Breast epithelium (tissue), 4 donors: ENCODE measurements around the gene EXOSC7. TPM values are rescaled to one million over a fixed set of nuclear protein-coding genes. Genes with fewer than 3 reads are reported as not detected.

ENCODE experiments used
- DNase-seq, 2 donors: peaks; one replicate each; pipeline ENCODE4 v3.0.0-alpha.2; 2019; ENCODE audit warnings: low spot score in 2 of 2
- H3K27ac ChIP-seq, 2 donors: fragments of 200-600 bp; sonication (generic) in 1 of 2; one replicate each; pipeline ENCODE4 v1.5.1; 2016 to 2019; ENCODE audit warnings: mild to moderate bottlenecking in 1 of 2
- H3K27me3 ChIP-seq, 2 donors: fragments of 200-600 bp; sonication (generic) in 1 of 2; one replicate each; pipeline versions ENCODE4 v1.5.1 to v1.6.0; 2017 to 2019; ENCODE audit warnings: control low read depth in 1 of 2, mild to moderate bottlenecking in 1 of 2
- H3K36me3 ChIP-seq: fragments of 200-600 bp; one replicate; pipeline ENCODE4 v1.5.1; 2019
- H3K4me1 ChIP-seq, 2 donors: fragments of 200-600 bp; sonication (generic); one replicate each; pipeline ENCODE4 v1.5.1; 2016 to 2019; ENCODE audit warnings: control low read depth in 1 of 2
- H3K4me3 ChIP-seq, 3 donors: fragments of 200-600 bp; sonication (generic); 1 replicate in 2 of 3; 2 replicates in 1 of 3; pipeline ENCODE4 v1.5.1; 2016 to 2019; ENCODE audit warnings: mild to moderate bottlenecking in 3 of 3, moderate library complexity in 2 of 3
- H3K9me3 ChIP-seq, 2 donors: fragments of 200-600 bp; sonication (generic) in 1 of 2; one replicate each; pipeline ENCODE4 v1.5.1; 2016 to 2019; ENCODE audit warnings: control low read depth in 1 of 2
- POLR2A ChIP-seq: fragments of 450-650 bp; IDR thresholded peaks from one replicate; pipeline ENCODE4 v1.6.1; 2016; ENCODE audit warnings: antibody characterized with exemption, mild to moderate bottlenecking, moderate library complexity
- POLR2AphosphoS5 ChIP-seq, 3 donors: sonication (generic); formaldehyde crosslinking; IDR thresholded peaks; one replicate each; pipeline ENCODE4 v1.6.1; 2017; ENCODE audit warnings: antibody characterized with exemption in 3 of 3
- intact Hi-C: fragments of 100-400 bp; cut with DNase I; formaldehyde crosslinking; loops from one replicate; pipeline ENCODE4 v1.15.1; 2023; ENCODE audit warnings: low total_unique reads
- total RNA-seq, 3 donors: library from RNA; depleted of rRNA; stranded (reverse); fragments of >200 nt; gene quantifications; one replicate each; pipeline ENCODE4 v1.1.0, GENCODE V29; 2016
- TF ChIP-seq, protein P1 (sequence below), 3 donors: fragments of 450-650 bp; IDR thresholded peaks; one replicate each; pipeline ENCODE4 v1.5.1; 2016 to 2017; ENCODE audit warnings: antibody characterized with exemption in 3 of 3, mild to moderate bottlenecking in 3 of 3, moderate library complexity in 3 of 3

The EXOSC7 gene
- total RNA-seq, 3 donors from 2014 or later: 39.0 to 54.9 (median 43.0) TPM

DNA sequence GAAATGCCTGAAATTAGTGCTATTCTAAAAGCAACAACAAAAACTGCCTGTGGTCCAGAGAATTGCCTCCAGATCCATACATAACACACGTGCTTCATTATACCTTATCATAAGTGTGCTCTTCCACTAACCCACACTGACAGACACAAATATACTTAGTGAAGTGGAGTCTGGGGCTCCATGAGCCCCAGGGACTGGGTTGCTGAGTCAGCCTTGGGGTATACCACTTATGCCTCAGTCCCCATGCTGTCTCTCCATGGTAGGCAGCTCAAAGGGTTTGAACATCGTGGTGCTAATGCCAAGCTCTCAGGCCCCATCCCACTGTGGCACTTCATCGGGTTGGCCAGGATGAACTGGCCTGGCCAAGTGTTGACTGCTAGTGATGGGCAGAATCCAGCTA lies 10.9 kb upstream of the EXOSC7 start:
- no peaks in the 10 kb centered on the region for H3K36me3 ChIP-seq
- no peaks in the 10 kb centered on the region for H3K9me3 ChIP-seq
- H3K27ac ChIP-seq: no peak overlapping the region
- H3K27me3 ChIP-seq: no peaks in the 10 kb centered on the region
- intact Hi-C loops: no loop called here
- no peak for DNase-seq
- TF ChIP-seq, protein P1, sequence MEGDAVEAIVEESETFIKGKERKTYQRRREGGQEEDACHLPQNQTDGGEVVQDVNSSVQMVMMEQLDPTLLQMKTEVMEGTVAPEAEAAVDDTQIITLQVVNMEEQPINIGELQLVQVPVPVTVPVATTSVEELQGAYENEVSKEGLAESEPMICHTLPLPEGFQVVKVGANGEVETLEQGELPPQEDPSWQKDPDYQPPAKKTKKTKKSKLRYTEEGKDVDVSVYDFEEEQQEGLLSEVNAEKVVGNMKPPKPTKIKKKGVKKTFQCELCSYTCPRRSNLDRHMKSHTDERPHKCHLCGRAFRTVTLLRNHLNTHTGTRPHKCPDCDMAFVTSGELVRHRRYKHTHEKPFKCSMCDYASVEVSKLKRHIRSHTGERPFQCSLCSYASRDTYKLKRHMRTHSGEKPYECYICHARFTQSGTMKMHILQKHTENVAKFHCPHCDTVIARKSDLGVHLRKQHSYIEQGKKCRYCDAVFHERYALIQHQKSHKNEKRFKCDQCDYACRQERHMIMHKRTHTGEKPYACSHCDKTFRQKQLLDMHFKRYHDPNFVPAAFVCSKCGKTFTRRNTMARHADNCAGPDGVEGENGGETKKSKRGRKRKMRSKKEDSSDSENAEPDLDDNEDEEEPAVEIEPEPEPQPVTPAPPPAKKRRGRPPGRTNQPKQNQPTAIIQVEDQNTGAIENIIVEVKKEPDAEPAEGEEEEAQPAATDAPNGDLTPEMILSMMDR (IDR thresholded peaks at IDR 0.05): no peak
- TF ChIP-seq POLR2AphosphoS5 (IDR thresholded peaks at IDR 0.05): no peak
- TF ChIP-seq POLR2A: no peak
- H3K4me1 ChIP-seq: peaks cover 0 to 7% of the 10 kb centered on the region in 2 donors
- H3K4me3 ChIP-seq: no peak overlapping the region

DNA sequence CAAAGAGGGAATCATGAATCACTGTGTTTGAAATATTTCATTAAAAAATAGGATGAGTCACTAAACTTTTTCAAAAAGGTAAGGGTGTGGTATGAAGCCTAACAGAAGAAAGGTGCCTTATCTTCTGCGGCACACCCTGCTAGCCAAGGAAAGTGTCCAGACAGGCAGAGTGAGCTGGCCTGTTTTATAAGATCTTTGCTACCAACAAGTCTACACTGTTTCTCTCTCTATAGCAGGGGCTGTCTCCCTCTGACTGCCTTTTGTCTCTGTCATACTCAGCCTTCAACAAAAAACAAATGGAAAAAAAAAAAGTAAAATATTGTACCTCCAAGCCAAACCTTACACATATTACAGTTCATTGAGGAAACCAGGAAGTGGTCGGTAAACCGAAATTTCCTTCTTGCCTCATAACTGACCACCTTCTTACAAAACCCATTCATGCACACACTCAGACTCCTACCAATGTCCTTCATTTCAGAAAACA lies 9.2 kb upstream of the EXOSC7 start:
- no peaks in the 10 kb centered on the region for H3K9me3 ChIP-seq
- no peak for DNase-seq
- peaks cover 0 to 13% of the 10 kb centered on the region in 2 donors for H3K4me1 ChIP-seq
- no peaks in the 10 kb centered on the region for H3K36me3 ChIP-seq
- no peak overlapping the region for H3K4me3 ChIP-seq
- intact Hi-C loops: no loop called here
- peak overlapping the region in 1 of 2 donors; percentile 29 for H3K27ac ChIP-seq
- H3K27me3 ChIP-seq: no peaks in the 10 kb centered on the region
- TF ChIP-seq POLR2AphosphoS5 (IDR thresholded peaks at IDR 0.05) (no peak), POLR2A (no peak)
- TF ChIP-seq, protein P1 (IDR thresholded peaks at IDR 0.05): no peak

DNA sequence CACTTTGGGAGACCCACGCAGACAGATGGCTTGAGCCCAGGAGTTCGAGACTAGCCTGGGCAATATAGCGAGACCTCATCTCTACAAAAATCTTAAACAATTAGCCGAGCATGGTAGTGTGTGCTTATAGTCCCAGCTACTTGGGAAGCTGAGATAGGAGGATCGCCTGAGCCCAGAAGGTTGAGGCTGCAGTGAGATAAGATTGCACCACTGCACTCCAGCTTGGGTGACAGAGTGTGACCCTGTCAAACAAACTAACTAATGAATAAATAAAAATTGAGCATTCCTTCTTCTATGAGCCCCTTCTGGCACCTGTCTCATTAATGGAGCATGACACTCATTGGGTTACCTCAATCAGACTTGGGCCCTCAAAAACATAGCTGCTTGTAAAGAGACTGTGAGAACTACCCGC lies 7.6 kb upstream of the EXOSC7 start:
- Histone ChIP-seq H3K4me3 (no peak overlapping the region), H3K27ac (no peak overlapping the region), H3K9me3 (no peaks in the 10 kb centered on the region), H3K27me3 (no peaks in the 10 kb centered on the region), H3K36me3 (no peaks in the 10 kb centered on the region), H3K4me1 (peaks cover 0 to 6% of the 10 kb centered on the region in 2 donors)
- intact Hi-C loops: no loop called here
- TF ChIP-seq, protein P1 (IDR thresholded peaks at IDR 0.05): no peak
- TF ChIP-seq POLR2AphosphoS5 (IDR thresholded peaks at IDR 0.05) (no peak), POLR2A (no peak)
- DNase-seq: no peak

GRCh38 chr3:44969154-44969827 lies 6.8 kb upstream of the EXOSC7 start:
- no peak for DNase-seq
- no peaks in the 10 kb centered on the region for H3K9me3 ChIP-seq
- intact Hi-C loops: no loop called here
- TF ChIP-seq, protein P1 (IDR thresholded peaks at IDR 0.05): no peak
- TF ChIP-seq POLR2AphosphoS5 (IDR thresholded peaks at IDR 0.05) (no peak), POLR2A (no peak)
- no peaks in the 10 kb centered on the region for H3K27me3 ChIP-seq
- H3K4me3 ChIP-seq: no peak overlapping the region
- no peak overlapping the region for H3K27ac ChIP-seq
- H3K36me3 ChIP-seq: no peaks in the 10 kb centered on the region
- H3K4me1 ChIP-seq: peaks cover 0 to 8% of the 10 kb centered on the region in 2 donors

DNA sequence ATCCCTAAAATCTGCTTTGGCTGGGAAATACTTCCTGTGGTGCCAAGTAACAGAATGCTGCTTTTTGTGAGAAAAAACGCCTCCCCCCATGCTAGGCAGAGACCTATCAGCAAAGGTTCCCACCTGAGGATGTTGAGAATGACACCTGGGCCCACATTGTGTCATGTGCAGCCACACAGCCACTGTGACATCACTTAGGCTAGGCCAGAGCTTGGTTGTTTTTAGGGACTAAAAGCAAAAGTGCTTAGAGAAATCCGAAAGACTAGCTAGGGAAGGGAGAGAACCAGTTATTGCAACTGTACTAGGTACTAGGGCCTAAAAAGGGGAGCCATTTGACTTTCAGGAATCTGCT lies 6.2 kb upstream of the EXOSC7 start:
- H3K9me3 ChIP-seq: no peaks in the 10 kb centered on the region
- intact Hi-C loops: no loop called here
- H3K4me1 ChIP-seq: peaks cover 0 to 12% of the 10 kb centered on the region in 2 donors

More for the DNA sequence above, 6.2 kb upstream of the EXOSC7 start:
- H3K27ac ChIP-seq: no peak overlapping the region
- no peak for TF ChIP-seq POLR2AphosphoS5 (IDR thresholded peaks at IDR 0.05)
- no peak for TF ChIP-seq POLR2A
- TF ChIP-seq, protein P1 (IDR thresholded peaks at IDR 0.05): no peak
- no peak overlapping the region for H3K4me3 ChIP-seq
- H3K27me3 ChIP-seq: no peaks in the 10 kb centered on the region
- DNase-seq: no peak
- no peaks in the 10 kb centered on the region for H3K36me3 ChIP-seq
